GM18907 (cell line): ENCODE data around the gene ASTL.
"Not testable (repeated sequence)": the region's sequence is repeated elsewhere in the genome, so short reads cannot be mapped to it uniquely, and the experiment has no call there.

Source experiments
- ATAC-seq: cut with Tn5 transposase; IDR thresholded peaks from one replicate; pipeline ENCODE4 v1.9.1; 2021; ENCODE audit warnings: mild to moderate bottlenecking, moderate library complexity; ENCODE audit not compliant: unreplicated experiment

Gene ASTL

GRCh38 chr2:96146153-96146880 is 8.0 kb upstream of the ASTL start:
- peak; percentile 38 for ATAC-seq

GRCh38 chr2:96145848-96146152 is 7.5 kb upstream of the ASTL start:
- ATAC-seq: no peak

GRCh38 chr2:96145036-96145847 is 6.9 kb upstream of the ASTL start, which contains the start of gene DUSP2:
Gene DUSP2 (minus strand): TSS chr2:96145440. CDS start chr2:96145354, 86 bp downstream.
- peak; percentile 55 for ATAC-seq

- no peak for ATAC-seq
Measured at GRCh38 chr2:96144481-96145035, 6.3 kb upstream of the ASTL start.

- no peak for ATAC-seq
Measured at GRCh38 chr2:96143848-96144480, 5.7 kb upstream of the ASTL start.

GRCh38 chr2:96143231-96143847 is 5.0 kb upstream of the ASTL start:
- no peak for ATAC-seq

GRCh38 chr2:96142217-96143113 is 4.2 kb upstream of the ASTL start:
- no peak for ATAC-seq

- ATAC-seq: not testable (repeated sequence)
Measured at GRCh38 chr2:96141624-96141967, 3.3 kb upstream of the ASTL start.

GRCh38 chr2:96140941-96141623 is 2.8 kb upstream of the ASTL start:
- ATAC-seq: no peak

GRCh38 chr2:96139181-96139758 is 968 bp upstream of the ASTL start:
- ATAC-seq: no peak

GRCh38 chr2:96137321-96138178 is 752 bp downstream of the ASTL start:
- no peak for ATAC-seq

GRCh38 chr2:96136129-96136720 is 2.1 kb downstream of the ASTL start:
- ATAC-seq: no peak

GRCh38 chr2:96135621-96136020 is 2.7 kb downstream of the ASTL start:
- ATAC-seq: no peak

- ATAC-seq: no peak
Measured at GRCh38 chr2:96135171-96135570, 3.1 kb downstream of the ASTL start.

- ATAC-seq: no peak
Measured at GRCh38 chr2:96134421-96134820, 3.9 kb downstream of the ASTL start.

- ATAC-seq: no peak
Measured at GRCh38 chr2:96131813-96132745, 6.2 kb downstream of the ASTL start.
